ENCODE data around the gene PTPRM.

Gene PTPRM

DNA sequence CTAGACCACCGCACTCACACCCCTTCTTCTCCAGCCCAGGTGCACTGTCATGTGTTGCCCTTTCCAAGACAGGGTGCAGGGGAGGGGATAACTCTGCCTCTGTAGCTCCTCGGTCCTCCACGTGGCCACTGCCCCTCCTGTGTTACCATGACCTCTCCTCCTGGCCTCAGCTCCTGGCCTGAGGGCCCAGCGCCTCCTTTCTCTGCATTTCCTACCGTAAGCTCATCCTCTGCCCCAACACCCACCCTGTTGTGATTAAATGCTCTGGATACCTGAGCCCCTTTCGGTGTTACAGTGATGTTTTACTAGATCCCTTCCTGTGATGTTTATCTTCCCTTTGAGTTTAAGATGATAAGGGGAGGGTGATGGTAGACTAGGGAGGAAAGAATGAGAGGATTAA, 242.3 kb downstream of the PTPRM start:
- no peak for DNase-seq (ENCODE audit: low spot score)

DNA sequence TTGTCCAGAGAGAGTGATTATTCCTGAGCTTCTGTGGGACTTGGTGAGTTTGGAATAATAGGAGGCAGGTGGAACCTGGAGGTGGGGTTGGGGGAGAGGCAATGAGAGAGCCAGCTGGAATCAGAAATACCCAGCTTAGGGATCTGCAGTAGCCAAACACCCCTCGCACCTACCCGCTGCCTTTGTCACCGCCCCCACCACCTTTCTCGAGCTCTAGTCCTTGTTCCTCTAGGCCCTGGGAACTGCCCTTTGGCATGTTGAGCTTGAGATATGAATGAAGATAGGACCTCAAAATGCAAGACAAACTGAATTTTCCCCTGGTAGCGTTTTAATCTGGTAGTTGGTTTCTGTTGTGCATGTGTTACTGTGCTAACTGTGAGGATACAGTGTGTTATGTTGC, 242.9 kb downstream of the PTPRM start:
- DNase-seq (ENCODE audit: low spot score): no peak

DNA sequence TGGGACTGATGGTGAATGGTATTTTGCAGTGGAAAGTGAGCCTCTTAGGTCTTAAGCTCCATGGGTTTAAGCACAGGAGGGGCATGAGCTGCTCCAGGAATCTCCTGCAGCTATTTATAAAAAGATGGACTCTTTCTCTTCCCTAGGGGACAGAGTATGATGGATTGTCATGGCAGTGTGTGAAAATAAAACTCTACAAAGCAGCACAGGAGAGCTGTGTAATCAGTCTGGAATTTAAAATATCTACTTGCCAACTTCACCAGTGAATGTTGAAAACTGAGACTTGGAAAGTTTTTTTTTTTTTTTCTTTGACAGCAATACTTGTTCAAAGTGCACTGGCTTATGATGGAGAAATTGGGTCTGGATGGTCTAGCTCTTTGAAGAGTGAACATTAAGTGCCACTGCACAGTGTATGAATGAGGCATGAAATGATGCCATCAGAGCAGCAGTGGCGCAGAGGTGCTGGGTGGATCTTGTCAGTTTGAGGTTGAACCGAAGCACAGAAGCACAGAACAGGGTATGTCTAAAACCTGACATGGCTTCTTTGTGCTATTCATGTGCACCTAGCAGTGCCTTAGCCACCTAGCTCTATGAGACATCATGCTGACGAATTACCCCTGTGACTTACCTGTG, 245.4 kb downstream of the PTPRM start:
- peak; percentile 85 for DNase-seq (ENCODE audit: low spot score)

DNA sequence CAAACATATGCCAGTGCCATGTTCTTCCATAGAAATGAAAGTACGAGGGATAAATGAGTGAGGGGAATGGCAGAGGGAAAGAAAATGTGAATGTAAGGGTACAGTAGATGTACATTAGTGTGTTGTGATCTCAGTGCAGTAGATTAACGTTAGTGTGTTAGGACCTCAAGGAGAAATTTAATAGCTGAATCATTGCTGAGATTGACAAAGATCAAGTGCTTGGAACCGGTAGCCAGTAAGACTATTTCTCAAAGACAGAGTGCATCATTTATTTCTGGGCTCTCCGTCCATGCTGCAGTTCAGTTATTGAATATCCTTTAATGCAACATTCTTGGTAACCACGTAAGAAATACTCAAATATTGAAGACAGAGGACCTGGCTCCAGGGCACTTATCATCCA, 246.0 kb downstream of the PTPRM start:
- DNase-seq (ENCODE audit: low spot score): no peak

DNA sequence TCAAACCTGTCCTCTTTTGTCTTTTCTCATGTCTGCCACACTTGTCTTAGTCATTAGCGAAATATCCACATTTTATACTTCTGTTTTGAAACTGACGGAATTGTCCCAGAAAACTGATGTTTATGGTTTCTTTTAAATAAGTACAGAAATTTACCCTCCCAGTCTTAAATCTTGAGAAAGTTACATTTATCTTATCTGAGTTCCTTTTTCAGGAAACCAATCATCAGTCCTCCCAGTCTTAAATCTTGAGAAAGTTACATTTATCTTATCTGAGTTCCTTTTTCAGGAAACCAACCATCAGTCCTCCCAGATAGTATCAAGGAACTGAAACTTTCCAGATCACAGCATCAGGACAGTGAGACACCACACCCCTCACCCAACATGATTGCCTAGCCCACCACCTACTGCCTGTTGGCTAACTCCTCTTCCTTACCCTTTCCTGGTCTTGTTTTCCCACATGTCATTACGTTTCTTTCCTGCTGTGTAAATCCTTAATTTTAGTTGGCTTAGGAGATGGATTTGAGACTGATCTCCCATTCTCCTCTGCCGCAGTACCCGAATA, 247.7 kb downstream of the PTPRM start:
- no peak for DNase-seq (ENCODE audit: low spot score)

DNA sequence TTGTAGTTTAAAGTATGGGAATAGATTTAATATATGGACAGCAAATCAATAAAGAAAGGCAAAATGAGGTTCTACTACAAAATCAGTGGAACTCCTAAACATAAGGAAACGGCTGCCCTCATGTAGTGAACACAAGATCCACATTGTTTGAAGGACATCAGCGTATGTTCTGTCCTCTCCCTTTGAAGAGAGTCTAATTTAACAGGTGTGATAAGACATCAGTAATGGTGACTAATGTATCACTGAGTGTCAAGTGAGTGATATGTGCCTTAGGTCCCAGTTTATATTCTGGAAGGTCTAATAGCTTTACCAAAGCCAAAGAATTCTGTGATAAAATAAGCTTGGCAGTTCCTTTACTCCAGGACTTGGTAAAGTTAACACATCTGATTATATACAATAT, 248.7 kb downstream of the PTPRM start:
- no peak for DNase-seq (ENCODE audit: low spot score)

DNA sequence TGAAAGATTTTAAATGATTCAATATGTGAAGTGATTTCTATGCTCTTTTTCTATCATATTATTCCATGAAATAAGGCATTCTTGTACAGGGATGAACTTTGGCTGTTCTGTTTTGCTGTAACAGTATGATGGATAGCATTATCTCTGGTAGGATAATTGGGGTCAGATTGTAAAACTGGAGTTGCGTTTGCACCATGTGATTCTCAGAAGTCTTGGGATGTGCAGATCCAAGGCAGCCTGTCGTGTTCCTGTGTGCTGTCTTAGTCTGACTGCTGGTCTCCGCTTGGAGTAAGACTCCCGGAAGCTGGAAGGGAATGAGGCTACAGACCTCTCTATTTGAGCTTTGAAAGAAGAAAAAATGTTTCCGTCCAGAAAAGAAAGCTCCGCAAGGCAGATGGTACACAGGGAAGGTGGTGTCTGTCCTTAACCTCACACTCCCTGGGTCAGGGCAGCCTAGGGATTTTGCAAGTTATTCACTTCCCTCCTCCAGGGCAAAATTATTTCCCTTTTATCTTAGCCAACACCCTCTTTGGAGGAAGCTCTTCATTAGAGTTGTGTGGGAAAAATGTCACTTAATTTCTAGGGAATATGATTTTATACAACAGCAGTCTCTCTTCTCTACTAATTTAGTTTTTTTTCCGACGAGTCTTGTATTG, 250.6 kb downstream of the PTPRM start:
- DNase-seq (ENCODE audit: low spot score): no peak

DNA sequence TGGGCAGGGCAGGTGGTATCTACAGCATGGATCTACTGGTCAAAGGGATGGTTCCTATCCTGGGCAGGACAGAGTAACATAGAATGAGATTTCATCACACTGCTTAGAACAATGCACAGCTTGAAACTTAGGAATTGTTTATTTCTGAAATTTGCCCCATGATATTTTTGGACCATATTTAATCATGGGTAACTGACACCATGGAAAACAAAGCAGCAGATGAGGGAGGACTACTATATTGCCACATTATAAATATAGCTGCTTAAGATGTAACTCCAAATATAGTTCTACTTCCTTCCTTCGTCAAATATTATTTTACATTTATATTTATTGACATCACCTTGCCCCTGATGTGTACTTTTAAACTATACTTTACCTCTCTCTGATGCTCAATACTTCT, 254.7 kb downstream of the PTPRM start:
- DNase-seq (ENCODE audit: low spot score): no peak

DNA sequence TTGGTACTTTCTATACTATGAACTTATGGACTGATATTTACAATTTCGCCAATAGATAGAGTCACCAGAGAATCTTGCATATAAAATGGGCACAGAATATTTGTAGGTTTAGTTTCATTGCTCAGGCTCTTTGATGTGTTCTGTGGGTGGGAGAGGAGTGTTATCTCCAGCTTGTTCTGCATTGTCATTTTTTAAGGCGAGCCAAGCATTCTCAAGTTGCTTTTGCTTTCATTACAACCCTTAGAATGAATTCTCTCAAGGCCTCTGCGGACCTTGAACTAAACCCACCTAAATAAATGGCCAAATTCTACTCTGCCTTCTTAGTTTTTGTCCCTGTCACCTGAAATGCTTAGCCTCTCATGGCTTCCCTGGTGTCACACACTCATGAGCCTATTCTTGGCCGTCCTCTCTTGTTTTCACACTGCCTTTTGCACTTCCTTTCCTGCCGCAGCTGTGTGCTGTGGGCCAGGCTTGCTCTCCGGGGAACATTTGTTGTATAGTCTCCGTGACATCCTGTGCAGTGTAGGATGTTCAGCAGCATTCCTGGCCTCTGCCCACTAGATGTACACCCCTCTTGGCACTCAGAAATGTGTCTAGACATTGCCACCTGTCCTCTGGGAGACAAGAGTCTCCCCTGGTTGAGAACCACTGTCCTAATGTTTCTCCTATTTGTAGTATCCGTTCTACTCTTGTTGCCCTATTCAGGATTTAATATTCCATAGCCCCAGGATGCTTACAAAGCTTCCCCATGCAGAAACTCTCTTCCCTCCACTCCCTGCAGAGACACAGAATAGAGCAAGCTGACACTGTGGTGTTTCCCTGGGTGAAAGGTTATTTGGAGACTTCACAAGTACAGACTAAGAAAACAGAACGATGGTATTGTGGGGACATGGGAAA, 255.6 kb downstream of the PTPRM start:
- DNase-seq (ENCODE audit: low spot score): no peak

DNA sequence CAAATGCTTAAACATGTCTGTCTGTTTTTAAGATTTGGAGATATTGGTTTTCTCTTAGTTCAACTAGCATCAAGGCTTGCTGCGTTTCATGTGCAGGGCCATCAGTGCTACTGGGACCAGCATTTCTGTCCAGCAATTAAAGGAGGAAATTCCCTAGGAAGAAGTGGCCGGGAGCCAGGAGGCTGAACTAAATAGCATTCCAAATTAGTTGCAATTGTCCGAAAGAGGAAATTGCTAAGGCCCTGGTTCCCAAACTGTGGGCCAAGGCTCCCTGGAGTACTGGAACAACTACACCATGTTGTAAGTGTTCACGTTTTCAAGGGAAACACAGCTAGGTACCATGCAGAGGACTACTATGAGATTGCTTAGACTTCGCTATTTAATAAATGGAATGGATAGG, 257.9 kb downstream of the PTPRM start:
- DNase-seq (ENCODE audit: low spot score): no peak

DNA sequence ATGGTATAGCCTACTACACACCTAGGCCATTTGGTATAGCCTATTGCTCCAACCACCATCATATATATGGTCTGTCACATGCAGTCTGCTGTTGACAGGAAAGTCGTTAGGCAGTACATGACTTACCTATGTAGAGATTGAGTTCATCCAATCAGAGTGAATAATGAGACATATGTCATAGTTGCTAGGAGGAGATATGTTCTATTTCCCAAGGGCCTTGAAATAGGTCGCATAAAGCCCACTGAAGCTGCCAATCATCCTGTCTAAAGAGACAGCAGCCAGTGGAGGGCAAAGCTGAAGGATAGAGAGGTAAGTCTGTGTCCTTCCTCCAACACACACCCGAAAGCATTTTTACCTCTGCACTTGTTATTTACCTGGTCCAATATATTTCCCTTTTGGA, 263.4 kb downstream of the PTPRM start:
- DNase-seq (ENCODE audit: low spot score): peak; percentile 27

DNA sequence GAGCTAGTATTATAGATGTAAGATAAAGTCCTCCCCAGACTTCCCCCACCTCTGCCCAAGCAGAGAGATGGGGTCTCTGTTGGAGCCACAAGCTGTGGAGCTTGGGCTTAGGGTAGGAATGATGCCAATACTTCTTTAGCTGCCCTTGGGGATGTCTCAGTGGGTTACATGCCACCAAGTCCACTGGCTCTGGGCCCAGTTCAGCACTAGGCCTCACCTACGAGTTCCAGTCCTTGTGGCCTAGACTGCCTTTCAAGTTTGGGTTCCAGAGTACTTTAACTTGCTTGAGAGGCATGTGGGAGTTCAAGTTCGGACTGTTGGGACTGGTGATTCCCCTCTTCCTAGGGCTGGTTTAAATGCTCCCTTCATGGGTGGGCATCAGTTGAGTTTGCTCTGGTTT, 272.4 kb downstream of the PTPRM start:
- DNase-seq (ENCODE audit: low spot score): no peak

DNA sequence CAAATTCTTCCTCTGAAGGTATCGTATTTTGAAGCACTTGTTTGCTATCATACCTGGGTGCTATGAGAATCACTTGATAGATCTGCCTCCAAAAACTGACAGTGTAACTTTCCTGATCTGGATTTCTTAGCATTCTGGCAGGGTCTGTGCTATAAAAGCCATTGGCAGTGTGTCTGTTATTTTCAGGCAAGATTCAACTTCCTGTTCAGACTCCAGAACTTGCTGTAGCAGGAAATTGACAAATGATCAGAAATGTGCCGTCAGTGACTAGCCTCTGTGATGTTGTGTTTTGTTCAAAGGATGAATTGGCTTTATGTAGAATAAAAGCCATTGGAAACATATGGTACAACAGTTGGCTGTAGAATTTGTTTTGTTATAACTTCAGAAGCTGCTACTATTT, 273.3 kb downstream of the PTPRM start:
- no peak for DNase-seq (ENCODE audit: low spot score)

DNA sequence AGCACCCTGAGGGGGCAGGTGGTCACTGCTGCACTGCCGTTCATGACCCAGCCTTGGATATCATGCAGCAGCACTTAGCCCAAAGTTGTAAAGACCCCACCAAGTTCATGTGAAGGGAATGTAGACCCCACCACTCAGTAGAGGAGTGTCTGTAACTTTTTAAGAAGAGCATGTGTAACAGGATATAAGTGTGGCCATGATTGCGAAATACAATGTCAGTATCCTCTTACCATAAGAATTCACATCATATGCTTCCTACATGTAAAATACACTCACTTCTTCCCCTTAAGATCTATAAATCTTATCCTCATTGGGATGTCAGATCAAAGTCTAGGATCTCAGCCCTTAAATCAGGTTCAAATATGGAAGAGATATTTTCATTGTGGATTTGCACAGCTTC, 276.9 kb downstream of the PTPRM start:
- DNase-seq (ENCODE audit: low spot score): no peak

DNA sequence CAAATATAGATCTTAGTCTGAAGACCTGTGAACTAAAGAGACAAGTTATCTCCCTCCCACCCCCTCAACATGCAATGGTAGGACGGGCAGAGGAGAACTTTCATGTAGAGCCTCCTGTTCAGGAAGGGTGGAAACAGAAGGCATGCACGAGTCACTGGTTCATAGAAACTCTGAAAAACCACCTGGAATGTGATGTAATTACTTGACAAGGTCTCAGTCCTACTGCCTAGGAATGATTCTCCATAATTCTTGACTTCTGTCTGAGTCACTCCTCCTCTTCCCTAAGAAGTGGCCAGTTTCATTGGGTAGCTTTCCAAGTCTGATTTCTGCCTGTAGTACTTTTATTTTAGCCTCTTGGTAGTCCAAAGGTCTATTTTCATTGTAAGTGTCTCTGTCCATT, 277.3 kb downstream of the PTPRM start:
- peak; percentile 95 for DNase-seq (ENCODE audit: low spot score)

DNA sequence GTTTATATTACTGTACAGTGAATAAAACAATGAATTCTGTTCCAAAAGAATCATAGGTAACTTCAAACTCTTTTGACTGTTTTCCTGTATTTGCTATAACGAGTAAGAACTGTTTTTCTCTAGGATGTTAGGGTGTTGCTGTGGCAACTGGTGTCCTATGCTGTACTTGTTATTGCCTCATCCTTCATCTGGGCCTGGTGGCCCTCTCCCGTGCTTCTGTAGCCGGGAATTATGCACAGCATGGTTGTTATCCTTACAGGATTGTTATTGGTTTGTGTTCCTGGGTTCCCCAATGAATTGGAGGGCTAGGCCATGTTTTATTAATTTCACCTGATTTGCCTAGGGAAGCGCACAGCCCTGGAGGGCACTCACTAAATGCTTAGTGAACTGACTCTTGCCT, 279.2 kb downstream of the PTPRM start:
- no peak for DNase-seq (ENCODE audit: low spot score)

DNA sequence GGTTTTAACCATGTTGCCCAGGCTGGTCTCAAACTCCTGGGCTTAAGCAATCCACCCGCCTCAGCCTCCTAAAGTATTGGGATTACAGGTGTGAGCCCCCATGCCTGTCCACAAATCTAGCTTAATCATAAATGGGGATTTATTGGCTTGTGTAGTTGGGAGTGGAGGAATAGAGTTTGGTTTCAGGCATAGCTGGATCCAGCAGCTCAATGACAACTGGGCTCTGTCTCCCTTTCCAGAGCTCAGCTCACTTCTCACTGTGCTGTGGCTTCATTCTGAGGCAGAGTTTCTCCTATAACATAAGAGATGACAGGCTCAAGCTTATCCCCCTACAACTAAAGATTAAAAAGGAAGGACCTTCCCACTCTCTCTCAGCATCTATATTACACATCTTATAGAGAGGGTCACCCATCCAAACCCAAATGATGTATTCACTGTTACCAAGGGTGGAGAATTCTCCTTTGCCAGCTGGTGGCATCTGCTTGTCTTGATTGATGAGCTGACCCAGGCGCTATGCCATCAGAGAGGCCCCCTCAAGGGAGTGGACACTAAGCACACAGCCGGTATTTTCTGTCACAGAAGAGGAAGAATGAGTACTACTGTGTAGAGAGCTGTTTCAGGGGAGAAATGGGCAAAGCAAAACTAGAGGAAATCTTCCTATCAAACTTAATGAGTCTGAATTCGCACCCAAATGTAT, 280.4 kb downstream of the PTPRM start:
- no peak for DNase-seq (ENCODE audit: low spot score)

DNA sequence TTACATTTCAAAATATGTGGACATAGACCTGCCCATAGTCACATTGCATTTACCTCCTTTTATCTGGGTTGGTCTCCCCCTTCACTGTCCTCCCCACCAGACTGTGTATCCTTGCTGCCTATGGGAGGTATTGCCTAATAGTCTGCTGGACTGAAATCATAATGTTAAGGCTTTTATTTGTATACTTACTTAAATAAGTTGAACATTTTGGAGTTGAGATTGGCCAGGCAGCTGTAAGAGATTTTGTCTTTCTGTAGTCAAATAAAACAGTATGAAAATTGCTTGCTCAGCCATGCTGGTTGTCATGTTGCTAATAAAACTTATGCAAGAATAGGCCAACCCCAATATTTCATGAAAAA, 280.9 kb downstream of the PTPRM start:
- no peak for DNase-seq (ENCODE audit: low spot score)

DNA sequence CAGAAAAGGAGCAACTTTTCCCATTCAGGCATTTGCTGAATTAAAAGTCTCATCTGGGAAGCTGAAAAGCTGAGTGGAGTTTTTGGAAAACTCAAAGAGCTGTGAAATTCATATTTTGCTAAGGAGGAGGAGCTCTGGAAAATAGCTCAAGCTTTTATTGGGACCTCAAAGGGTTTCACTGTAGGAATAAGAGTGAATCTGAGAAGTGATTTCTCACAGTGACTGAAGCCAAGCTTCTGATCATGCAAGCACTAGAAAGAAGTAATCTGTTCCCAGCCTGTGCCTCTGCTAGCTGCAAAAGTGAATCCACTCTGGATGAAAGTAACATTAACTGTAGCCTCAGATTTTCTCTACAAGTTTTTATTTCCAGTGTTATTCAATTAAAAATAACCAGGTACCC, 283.3 kb downstream of the PTPRM start:
- DNase-seq (ENCODE audit: low spot score): no peak

DNA sequence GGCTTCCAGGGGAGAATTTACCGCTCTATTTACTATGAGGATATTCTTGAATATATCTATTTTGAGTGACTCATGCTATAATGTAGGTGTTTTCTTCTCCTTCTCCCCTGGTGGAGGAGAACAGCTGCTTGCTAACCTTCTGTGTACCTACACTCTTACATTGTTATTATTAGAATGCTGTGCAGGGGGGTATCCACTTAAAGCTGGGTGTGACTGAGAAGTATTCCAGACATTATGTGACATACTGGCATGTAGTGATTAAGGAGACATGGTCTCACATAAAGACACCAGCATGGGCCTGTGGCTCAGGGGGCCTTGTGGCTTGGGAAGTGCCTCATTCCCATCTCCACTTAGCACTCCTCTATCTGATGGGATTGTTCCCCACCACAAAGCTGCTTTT, 287.9 kb downstream of the PTPRM start:
- DNase-seq (ENCODE audit: low spot score): no peak

DNA sequence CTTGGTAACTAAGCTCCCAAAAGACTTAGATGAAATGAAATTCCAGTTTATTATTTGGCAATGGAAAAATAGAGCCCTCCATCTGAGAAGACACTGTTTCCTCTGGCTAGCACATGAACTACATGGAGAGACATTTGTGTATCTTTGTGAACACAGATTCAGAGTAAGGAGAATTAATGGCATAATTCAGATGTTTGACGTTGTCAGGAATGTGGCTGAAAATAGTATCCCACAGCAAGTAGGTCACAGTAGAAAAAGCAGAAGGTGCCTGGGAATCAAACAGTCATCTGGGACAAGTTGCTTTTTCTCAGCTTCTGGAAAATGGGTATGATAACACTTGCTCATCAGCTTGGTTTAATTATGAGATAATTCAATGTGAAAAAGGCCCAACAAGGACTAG, 288.6 kb downstream of the PTPRM start:
- DNase-seq (ENCODE audit: low spot score): no peak

DNA sequence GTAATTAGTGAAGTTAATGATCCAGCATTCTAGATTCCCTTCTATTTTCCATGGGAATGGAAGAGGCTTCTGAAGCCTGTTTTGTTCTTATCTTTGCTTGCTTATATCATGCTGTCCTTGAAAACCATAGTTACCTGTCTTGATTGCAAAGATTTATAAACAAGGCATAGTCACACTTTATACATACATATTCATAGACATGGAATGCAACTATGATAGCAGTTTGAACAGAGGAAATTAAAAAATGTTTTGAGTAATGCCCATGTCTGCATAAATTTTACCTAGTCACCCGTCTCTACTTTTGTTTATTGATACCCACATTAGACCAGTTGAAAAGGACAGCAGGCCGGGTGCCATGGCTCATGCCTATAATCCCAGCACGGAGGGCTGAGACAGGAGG, 289.0 kb downstream of the PTPRM start:
- DNase-seq (ENCODE audit: low spot score): no peak

All from kidney tubule cell (primary cell).